Esophagus mucosa (tissue), 1 donor: ENCODE results near the gene AQP2. TPM values are rescaled to one million over a fixed set of nuclear protein-coding genes. Genes with fewer than 3 reads are reported as not detected.

Experiments
- ATAC-seq: fragments of 200-7000 bp; cut with Tn5 transposase; one replicate; pipeline ENCODE4 v1.9.1; 2020
- total RNA-seq: library from RNA; stranded (reverse); gene quantifications from one replicate; pipeline ENCODE4 v1.2.4, GENCODE V29; 2023
- donor health status: DM: yes; HTN: yes; CAD: no.

AQP2 gene
- total RNA-seq, 1 donor from 2014 or later = not detected

DNA sequence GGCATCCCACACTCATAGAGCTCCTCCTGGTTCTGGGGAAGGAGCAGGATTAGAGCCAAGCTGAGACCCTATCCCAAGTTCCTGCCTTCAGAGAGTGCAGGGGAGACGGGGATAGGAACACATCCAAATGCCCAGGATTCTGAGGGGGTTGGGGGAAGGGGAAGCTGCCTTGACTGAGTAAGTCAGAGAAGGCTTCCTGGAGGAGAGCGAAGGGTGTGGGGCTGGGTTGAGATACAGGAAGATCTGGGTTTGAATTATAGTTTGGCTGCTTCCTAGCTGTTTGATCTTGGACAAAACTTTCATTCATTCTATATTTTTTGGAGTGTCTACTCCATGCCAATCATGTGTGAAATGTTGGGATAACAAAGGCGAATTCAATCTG lies 8.0 kb upstream of the AQP2 start:
- no peak for ATAC-seq

DNA sequence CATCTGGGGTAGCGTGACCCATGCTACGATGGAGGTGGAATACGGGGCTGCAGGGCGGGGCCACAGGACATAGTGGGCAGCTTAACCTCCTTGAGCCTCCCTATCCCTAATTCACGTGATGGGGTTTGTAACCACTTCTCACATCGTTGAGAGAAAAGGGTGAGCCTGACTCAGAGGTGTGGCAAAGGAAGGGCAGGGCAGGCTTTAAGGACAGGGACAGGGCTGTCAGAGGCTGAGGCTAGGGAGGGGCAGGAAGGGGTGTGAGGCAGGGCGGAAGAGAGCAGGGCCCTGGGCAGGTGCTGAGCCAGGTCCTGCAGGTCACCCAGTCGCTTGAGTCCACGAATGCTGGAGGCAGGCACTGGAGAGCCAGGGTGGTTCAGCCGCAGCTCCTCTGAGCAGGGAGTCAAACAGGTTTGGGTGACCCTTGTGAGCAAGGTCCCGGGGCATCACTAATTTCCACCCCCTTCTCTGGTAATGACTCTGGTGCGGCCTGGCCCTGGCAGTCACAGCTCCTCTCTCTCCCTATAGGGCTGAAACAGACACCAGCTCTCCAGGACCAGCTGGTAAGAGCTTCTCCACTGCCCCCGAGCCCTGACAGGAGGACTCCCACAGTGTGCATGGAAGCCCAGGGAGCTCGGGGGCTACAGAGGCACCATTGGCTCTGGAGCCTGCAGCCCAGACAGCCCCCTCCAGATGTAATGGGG lies 7.5 kb upstream of the AQP2 start:
- ATAC-seq = peak; percentile 94

GRCh38 chr12:49943625-49943960 lies 6.9 kb upstream of the AQP2 start:
- no peak for ATAC-seq

DNA sequence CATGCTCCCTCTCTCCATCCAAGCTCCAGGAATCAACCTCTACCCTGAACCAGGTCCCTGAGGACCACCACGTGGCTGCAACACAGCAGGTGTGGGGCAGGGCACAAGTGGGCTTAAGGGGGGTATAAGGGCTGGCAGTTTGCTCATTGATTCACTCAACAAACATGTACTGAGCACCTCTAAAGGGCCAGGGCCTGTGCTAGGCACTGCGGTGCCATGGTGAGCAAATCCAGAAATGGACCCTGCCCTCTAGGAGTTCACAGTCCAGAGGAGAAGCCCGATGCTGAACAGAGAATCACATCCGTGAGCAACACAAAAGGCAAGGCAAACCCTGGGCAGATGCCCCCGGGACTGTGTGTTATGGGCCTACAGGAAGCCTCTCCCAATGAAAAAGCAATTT lies 6.5 kb upstream of the AQP2 start:
- ATAC-seq = no peak

- ATAC-seq = no peak
Observed at GRCh38 chr12:49944718-49945117, 5.8 kb upstream of the AQP2 start.

DNA sequence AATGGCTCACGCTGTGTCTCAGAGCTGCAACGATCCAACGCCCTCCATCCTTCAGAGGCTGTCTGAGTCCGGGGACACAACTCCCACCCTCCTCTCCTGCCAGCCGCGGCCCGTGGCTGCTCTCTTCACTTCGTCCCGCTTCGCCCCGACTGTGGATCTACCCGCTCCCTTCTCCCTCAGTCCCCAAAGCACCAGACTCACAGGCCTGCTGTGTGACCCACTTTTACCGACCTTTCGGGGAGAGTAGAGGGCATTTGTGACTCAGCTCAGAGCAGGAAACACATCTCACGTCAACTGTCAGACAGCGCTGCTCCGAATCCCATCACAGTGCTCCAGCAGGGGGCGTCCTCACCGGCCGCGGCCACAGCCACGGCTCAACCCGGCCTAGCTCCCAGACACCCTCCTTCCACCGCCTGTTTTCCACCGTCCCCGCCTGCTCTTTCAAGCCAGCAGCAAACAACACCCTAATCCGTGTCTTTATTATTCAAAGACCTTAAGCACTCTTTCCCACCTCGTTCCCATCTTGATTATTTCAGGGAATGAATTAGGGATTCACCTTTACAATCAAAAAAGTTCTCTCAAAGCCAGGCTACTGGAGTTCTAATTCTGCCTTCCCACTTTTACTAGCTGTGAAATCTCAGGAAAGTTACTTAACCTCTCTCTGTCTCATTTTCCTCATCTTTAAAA lies 5.0 kb upstream of the AQP2 start:
- peak; percentile 66 for ATAC-seq

GRCh38 chr12:49946086-49946485 lies 4.5 kb upstream of the AQP2 start:
- ATAC-seq = no peak

- no peak for ATAC-seq
Observed at GRCh38 chr12:49946497-49946896, 4.0 kb upstream of the AQP2 start.

- ATAC-seq = no peak
Observed at GRCh38 chr12:49947593-49948226, 2.8 kb upstream of the AQP2 start.

DNA sequence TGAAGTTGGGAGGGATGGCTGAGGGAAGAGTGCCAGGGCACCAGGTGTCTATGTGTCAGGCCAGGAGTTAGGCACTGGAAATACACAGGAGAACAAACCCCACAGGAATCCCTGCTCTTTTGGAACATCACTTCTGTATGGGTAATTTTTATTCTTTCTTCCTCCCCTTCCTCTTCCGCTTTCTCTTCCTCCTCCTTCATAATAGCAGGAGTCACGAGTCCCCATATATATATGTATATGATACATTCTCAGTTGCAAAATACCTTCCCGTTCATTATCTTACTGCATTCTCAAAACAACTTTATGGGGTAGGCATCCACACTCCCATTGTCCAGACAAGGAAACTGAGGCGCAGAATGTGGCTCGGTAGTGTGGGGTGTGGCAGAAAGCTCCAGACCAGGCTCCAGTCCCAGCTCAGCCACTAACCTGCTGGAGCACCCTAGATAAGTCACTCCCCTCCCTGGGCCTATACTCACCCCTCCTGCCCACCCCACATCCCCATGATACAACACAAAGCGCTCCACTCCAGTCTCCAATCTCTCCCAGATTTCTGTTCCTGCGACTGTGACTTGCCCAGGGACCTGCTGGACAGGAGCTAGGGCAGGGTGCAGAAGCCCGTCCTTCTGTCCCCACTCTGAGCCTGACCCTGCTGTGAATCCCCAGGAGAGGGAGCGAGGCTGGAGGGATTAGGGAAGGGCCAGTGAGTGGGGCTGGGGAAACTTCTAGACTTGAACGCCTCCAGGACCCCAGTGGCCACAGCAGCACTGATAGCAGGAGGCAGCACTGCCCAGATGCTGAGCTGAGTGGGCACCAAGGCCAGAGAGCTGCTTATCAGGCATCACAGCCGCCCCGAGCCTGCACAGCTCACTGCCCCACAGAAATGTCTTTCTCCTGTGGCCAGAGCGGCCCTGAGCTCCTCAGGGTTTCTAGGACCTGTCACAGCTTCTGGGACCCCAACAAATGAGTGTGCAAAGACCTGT lies 1.4 kb upstream of the AQP2 start:
- no peak for ATAC-seq

GRCh38 chr12:49949866-49950265 lies 671 bp upstream of the AQP2 start:
- ATAC-seq = no peak

DNA sequence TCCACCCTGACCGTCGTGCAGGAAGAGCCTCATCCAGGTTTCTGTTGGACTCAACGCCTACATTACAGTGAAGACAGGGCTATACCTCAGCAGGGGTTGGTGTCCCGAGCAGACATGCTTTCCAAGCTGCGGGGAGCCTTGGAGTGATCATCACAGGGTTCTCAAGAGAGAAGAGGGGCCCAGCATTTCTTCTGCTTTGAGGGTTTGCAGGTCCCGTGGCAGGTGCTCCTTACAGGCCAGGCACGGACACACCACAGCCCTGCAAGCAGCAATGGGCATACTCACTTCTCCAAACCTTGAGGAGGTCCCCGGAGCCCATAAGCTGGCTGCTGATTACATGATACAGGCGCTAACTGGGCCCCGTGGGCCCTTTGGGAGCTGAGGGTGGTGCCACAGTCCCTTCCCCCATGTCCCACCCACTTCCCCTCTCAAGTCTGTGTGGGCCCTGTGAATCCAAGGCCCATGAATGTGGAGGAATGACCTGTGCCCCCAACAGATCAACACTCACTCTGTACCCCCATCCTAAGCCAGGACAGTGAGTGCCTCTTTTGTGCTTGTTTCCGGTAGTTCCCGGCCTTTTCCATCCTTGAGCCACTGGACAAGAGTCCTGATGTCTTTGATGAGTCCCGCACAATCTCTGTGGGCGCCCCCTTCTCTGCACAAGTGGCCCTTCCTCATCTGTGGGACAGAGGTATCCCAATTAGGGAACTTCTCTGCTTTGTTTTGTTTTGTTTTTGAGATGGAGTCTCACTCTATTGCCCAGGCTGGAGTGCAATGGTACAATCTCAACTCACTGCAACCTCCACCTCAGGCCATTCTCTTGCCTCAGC lies 1.1 kb downstream of the AQP2 start:
- no peak for ATAC-seq

- no peak for ATAC-seq
Observed at GRCh38 chr12:49952391-49953055, 2.0 kb downstream of the AQP2 start.

DNA sequence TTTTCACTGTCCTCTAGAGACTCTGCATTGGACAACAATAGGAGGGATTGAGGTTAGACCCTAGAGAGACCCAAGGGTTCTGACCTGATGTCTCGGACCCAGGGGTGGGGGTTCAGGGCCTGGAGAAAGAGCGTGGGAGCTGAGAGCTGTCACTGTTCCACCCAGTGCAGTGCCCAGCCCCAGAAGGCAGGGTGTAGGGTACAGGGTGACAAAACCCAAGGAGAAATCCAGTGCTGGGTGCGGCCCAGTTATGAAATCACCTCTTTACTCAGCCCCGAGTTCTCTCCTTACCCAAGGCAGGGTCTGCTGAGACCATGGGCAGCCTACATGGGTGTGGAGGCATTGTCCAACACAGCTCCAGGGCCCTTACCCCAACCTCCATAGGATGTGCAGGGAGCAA lies 2.6 kb downstream of the AQP2 start:
- peak; percentile 63 for ATAC-seq

GRCh38 chr12:49953961-49954846 lies 3.7 kb downstream of the AQP2 start:
- no peak for ATAC-seq

- ATAC-seq = no peak
Observed at GRCh38 chr12:49954863-49955830, 4.6 kb downstream of the AQP2 start.

GRCh38 chr12:49955899-49956662 lies 5.5 kb downstream of the AQP2 start:
- ATAC-seq = no peak
